H9 (cell line): ENCODE data around the gene LDHAL6B. TPM values are rescaled to one million over a fixed set of nuclear protein-coding genes. Genes with fewer than 3 reads are reported as not detected.

Experiments
- DNase-seq: peaks from one replicate; pipeline ENCODE4 v3.0.0-alpha.2; 2017
- H2AFZ ChIP-seq: one replicate; pipeline ENCODE4 v1.6.1; 2013; ENCODE audit warnings: mild to moderate bottlenecking, low read length, control low read depth, moderate library complexity
- H2AK5ac ChIP-seq: 2 replicates; pipeline ENCODE4 v1.6.1; 2013; ENCODE audit warnings: low read length, control low read depth, mixed read lengths; ENCODE audit not compliant: insufficient read length
- H2BK120ac ChIP-seq: one replicate; pipeline ENCODE4 v1.6.1; 2013; ENCODE audit warnings: low read depth, mild to moderate bottlenecking, low read length, control low read depth, inconsistent platforms; ENCODE audit not compliant: poor library complexity, severe bottlenecking
- H2BK12ac ChIP-seq: 2 replicates; pipeline ENCODE4 v1.6.1; 2013; ENCODE audit warnings: low read length, control low read depth, mixed read lengths, low read depth; ENCODE audit not compliant: insufficient read length
- H2BK15ac ChIP-seq: 2 replicates; pipeline ENCODE4 v1.6.1; 2013; ENCODE audit warnings: low read depth, low read length, control low read depth
- H2BK20ac ChIP-seq: one replicate; pipeline ENCODE4 v1.6.1; 2013; ENCODE audit warnings: low read depth, mild to moderate bottlenecking, low read length, control low read depth, inconsistent platforms; ENCODE audit not compliant: poor library complexity, severe bottlenecking
- H2BK5ac ChIP-seq: 2 replicates; pipeline ENCODE4 v1.6.1; 2013; ENCODE audit warnings: low read length, control low read depth, mixed read lengths; ENCODE audit not compliant: insufficient read length
- H3K14ac ChIP-seq: 2 replicates; pipeline ENCODE4 v1.6.1; 2013; ENCODE audit warnings: low read length, control low read depth; ENCODE audit not compliant: insufficient read depth
- H3K18ac ChIP-seq: 2 replicates; pipeline ENCODE4 v1.6.1; 2013; ENCODE audit warnings: low read depth, mild to moderate bottlenecking, mixed read lengths, low read length, control low read depth; ENCODE audit not compliant: insufficient read length
- H3K23ac ChIP-seq: 2 replicates; pipeline ENCODE4 v1.6.1; 2013; ENCODE audit warnings: low read length, control low read depth, mixed read lengths, low read depth; ENCODE audit not compliant: insufficient read length
- H3K23me2 ChIP-seq: 2 replicates; pipeline ENCODE4 v1.6.1; 2013; ENCODE audit warnings: low read depth, mild to moderate bottlenecking, mixed read lengths, low read length, control low read depth; ENCODE audit not compliant: insufficient read length, poor library complexity, severe bottlenecking
- H3K27ac ChIP-seq: 2 replicates; pipeline ENCODE4 v1.5.1; 2013; ENCODE audit warnings: low read length, control low read depth, mixed read lengths, low read depth; ENCODE audit not compliant: insufficient read length
- H3K27me3 ChIP-seq: 2 replicates; pipeline ENCODE4 v1.6.1; 2013; ENCODE audit warnings: low read length, control low read depth, inconsistent platforms; ENCODE audit not compliant: insufficient read depth
- H3K4ac ChIP-seq: 2 replicates; pipeline ENCODE4 v1.6.1; 2013; ENCODE audit warnings: low read depth, mild to moderate bottlenecking, control low read depth, inconsistent platforms, low read length, moderate library complexity
- H3K4me1 ChIP-seq: 2 replicates; pipeline ENCODE4 v1.6.1; 2013; ENCODE audit warnings: low read length, control low read depth, inconsistent platforms; ENCODE audit not compliant: insufficient read depth
- H3K4me2 ChIP-seq: 2 replicates; pipeline ENCODE4 v1.6.1; 2013; ENCODE audit warnings: low read length, control low read depth, mixed read lengths; ENCODE audit not compliant: insufficient read length, insufficient read depth
- H3K56ac ChIP-seq: 2 replicates; pipeline ENCODE4 v1.6.1; 2013; ENCODE audit warnings: low read depth, mild to moderate bottlenecking, mixed read lengths, low read length, control low read depth; ENCODE audit not compliant: insufficient read length
- H3K79me1 ChIP-seq: 2 replicates; pipeline ENCODE4 v1.6.1; 2013; ENCODE audit warnings: low read depth, mild to moderate bottlenecking, moderate library complexity, low read length, control low read depth, inconsistent platforms; ENCODE audit not compliant: insufficient read depth, poor library complexity, severe bottlenecking
- H3K79me2 ChIP-seq: 2 replicates; pipeline ENCODE4 v1.6.1; 2013; ENCODE audit warnings: low read length, control low read depth, inconsistent platforms; ENCODE audit not compliant: insufficient read depth
- H3K9ac ChIP-seq: 2 replicates; pipeline ENCODE4 v1.6.1; 2013; ENCODE audit warnings: low read length, control low read depth, mixed read lengths; ENCODE audit not compliant: insufficient read length; ENCODE audit errors: extremely low read depth
- H3K9me3 ChIP-seq: one replicate; pipeline ENCODE4 v1.6.1; 2013; ENCODE audit warnings: low read depth, low read length, inconsistent platforms; ENCODE audit not compliant: control insufficient read depth
- H3T11ph ChIP-seq: one replicate; pipeline ENCODE4 v1.6.1; 2013; ENCODE audit warnings: mild to moderate bottlenecking, low read length, control low read depth, inconsistent platforms
- H4K20me1 ChIP-seq: one replicate; pipeline ENCODE4 v1.6.1; 2013; ENCODE audit not compliant: control insufficient read depth, insufficient read length, insufficient read depth
- H4K5ac ChIP-seq: 2 replicates; pipeline ENCODE4 v1.6.1; 2013; ENCODE audit warnings: low read depth, mild to moderate bottlenecking, mixed read lengths, low read length, control low read depth; ENCODE audit not compliant: insufficient read length
- H4K8ac ChIP-seq: replicated peaks from 2 replicates; pipeline ENCODE4 v1.6.1; 2013; ENCODE audit warnings: low read length, control low read depth, mixed read lengths, low read depth; ENCODE audit not compliant: insufficient read length
- H4K91ac ChIP-seq: 2 replicates; pipeline ENCODE4 v1.6.1; 2013; ENCODE audit warnings: low read depth, mild to moderate bottlenecking, moderate library complexity, mixed read lengths, low read length, control low read depth; ENCODE audit not compliant: insufficient read length
- H3K27ac Mint-ChIP-seq, 3 experiments: 2 replicates in 2 of 3; 3 replicates in 1 of 3; pipeline ENCODE4 v1.8.0; 2020 to 2021; ENCODE audit warnings: mixed read lengths in 3 of 3, mild to moderate bottlenecking in 1 of 3, moderate library complexity in 1 of 3
- H3K27me3 Mint-ChIP-seq: 2 replicates; pipeline ENCODE4 v1.8.0; 2021; ENCODE audit warnings: low read depth, mild to moderate bottlenecking, moderate library complexity, mixed read lengths
- H3K36me3 Mint-ChIP-seq, 3 experiments: 2 replicates in 2 of 3; 3 replicates in 1 of 3; pipeline ENCODE4 v1.8.0; 2020 to 2021; ENCODE audit warnings: low read depth in 3 of 3, mixed read lengths in 3 of 3; ENCODE audit not compliant: insufficient read depth in 1 of 3
- H3K4me1 Mint-ChIP-seq, 2 experiments: 2 replicates each; pipeline ENCODE4 v1.8.0; 2020; ENCODE audit warnings: mixed read lengths in 2 of 2
- H3K4me3 Mint-ChIP-seq, 2 experiments: 2 replicates in 1 of 2; 3 replicates in 1 of 2; pipeline ENCODE4 v1.8.0; 2020 to 2021; ENCODE audit warnings: mild to moderate bottlenecking in 2 of 2, mixed read lengths in 2 of 2, moderate library complexity in 1 of 2
- H3K9me3 Mint-ChIP-seq, 2 experiments: 2 replicates in 1 of 2; 3 replicates in 1 of 2; pipeline ENCODE4 v1.8.0; 2020; ENCODE audit warnings: mild to moderate bottlenecking in 2 of 2, mixed read lengths in 2 of 2, moderate library complexity in 1 of 2
- WGBS: extraction: QIAGEN DNeasy Blood & Tissue Kit; methylation state at CpG from one replicate; pipeline ENCODE4 v1.1.7; 2013; ENCODE audit warnings: missing lambda C conversion rate, low lambda C conversion rate, mixed read lengths; ENCODE audit not compliant: insufficient read length; ENCODE audit errors: extremely low coverage; 5-methylcytosine and 5-hydroxymethylcytosine counted together
- total RNA-seq: library from RNA; stranded (reverse); gene quantifications from 2 replicates; pipeline ENCODE4 v1.2.1, GENCODE V29; 2021
- TF ChIP-seq, protein P1 (sequence below): fragments of 200-600 bp; sonication (generic); conservative IDR thresholded peaks from 3 replicates; pipeline ENCODE4 v1.8.0; 2021; ENCODE audit warnings: antibody characterized with exemption, mild to moderate bottlenecking

Gene LDHAL6B
- total RNA-seq, 1 experiment from 2014 or later: not detected

DNA sequence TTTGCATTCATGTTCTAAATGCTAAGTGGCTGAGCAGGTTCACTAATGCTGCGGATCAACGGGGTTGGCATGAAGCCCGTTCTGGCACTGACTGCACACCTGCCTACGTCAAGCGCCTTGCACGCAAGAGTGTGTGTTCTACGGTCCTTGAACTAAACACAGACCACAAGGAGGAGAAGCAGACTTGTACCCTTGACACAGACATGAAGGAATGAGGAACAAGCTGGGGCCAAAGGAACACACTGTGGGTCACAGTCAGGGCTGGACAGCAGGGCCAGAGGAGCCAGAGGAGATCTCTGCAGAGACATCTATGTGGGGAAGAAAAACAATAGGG lies 48.0 kb upstream of the LDHAL6B start:
- Histone ChIP-seq H3K27ac (no peak overlapping the region), H2BK15ac (no peak overlapping the region), H2BK5ac (no peak overlapping the region), H2AK5ac (no peak overlapping the region), H2BK120ac (no peak overlapping the region), H3K4me2 (no peak overlapping the region), H3K18ac (no peak overlapping the region), H3K79me1 (no peaks in the 10 kb centered on the region), H2AFZ (no peak overlapping the region), H3K23ac (no peak overlapping the region), H3T11ph (no peak overlapping the region), H3K79me2 (no peaks in the 10 kb centered on the region), H4K91ac (no peak overlapping the region), H3K14ac (no peak overlapping the region), H3K27me3 (no peaks in the 10 kb centered on the region), H4K8ac (no peak overlapping the region), H3K4me1 (no peaks in the 10 kb centered on the region), H2BK20ac (no peak overlapping the region), H4K5ac (no peak overlapping the region), H3K9me3 (no peaks in the 10 kb centered on the region), H4K20me1 (no peaks in the 10 kb centered on the region), H3K23me2 (no peaks in the 10 kb centered on the region), H3K56ac (no peak overlapping the region), H2BK12ac (no peak overlapping the region), H3K4ac (no peak overlapping the region), H3K9ac (no peak overlapping the region)
- Mint-ChIP-seq H3K27me3 (no peaks in the 10 kb centered on the region), H3K9me3 (no peaks in the 10 kb centered on the region), H3K27ac (peak overlapping the region in 2 of 3 experiments; percentile 26 to 52; a peak in 2 of 7 replicates), H3K4me3 (no peak overlapping the region), H3K4me1 (peaks cover 2 to 4% of the 10 kb centered on the region in 2 experiments; a peak in 2 of 4 replicates), H3K36me3 (peaks cover 13 to 74% (median 73%) of the 10 kb centered on the region in 3 experiments)
- DNase-seq: no peak
- whole genome bisulfite sequencing: no CpG with 5 or more reads among the region's 7 CpGs
- TF ChIP-seq, protein P1, sequence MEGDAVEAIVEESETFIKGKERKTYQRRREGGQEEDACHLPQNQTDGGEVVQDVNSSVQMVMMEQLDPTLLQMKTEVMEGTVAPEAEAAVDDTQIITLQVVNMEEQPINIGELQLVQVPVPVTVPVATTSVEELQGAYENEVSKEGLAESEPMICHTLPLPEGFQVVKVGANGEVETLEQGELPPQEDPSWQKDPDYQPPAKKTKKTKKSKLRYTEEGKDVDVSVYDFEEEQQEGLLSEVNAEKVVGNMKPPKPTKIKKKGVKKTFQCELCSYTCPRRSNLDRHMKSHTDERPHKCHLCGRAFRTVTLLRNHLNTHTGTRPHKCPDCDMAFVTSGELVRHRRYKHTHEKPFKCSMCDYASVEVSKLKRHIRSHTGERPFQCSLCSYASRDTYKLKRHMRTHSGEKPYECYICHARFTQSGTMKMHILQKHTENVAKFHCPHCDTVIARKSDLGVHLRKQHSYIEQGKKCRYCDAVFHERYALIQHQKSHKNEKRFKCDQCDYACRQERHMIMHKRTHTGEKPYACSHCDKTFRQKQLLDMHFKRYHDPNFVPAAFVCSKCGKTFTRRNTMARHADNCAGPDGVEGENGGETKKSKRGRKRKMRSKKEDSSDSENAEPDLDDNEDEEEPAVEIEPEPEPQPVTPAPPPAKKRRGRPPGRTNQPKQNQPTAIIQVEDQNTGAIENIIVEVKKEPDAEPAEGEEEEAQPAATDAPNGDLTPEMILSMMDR: no peak
